ENCODE measurements around the gene PACS1.

DNA sequence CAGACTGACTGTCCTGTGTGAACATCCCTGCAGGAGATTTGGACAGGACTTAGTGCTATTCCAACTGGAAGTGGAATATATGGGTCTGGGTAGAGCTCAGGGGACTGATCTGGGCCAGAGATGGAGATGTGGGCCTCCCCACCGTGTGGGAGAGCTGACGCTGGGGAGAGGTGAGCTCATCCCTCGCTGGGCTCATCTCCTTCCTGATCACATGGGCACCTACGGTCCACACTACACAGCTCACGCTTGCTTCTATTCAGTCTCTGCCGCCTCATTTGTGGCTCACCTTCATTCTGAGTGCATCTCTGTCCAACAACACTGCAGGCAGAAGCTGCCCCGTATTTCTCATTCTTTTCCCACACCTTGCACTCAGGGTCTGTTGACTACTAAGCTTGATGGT lies 181.7 kb downstream of the PACS1 start:
- TF ChIP-seq, protein P1, sequence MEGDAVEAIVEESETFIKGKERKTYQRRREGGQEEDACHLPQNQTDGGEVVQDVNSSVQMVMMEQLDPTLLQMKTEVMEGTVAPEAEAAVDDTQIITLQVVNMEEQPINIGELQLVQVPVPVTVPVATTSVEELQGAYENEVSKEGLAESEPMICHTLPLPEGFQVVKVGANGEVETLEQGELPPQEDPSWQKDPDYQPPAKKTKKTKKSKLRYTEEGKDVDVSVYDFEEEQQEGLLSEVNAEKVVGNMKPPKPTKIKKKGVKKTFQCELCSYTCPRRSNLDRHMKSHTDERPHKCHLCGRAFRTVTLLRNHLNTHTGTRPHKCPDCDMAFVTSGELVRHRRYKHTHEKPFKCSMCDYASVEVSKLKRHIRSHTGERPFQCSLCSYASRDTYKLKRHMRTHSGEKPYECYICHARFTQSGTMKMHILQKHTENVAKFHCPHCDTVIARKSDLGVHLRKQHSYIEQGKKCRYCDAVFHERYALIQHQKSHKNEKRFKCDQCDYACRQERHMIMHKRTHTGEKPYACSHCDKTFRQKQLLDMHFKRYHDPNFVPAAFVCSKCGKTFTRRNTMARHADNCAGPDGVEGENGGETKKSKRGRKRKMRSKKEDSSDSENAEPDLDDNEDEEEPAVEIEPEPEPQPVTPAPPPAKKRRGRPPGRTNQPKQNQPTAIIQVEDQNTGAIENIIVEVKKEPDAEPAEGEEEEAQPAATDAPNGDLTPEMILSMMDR (IDR thresholded peaks at IDR 0.05; ENCODE audit: low read length), result no peak
- TF ChIP-seq EZH2 (IDR thresholded peaks at IDR 0.05; ENCODE audit: borderline replicate concordance, low read length), result no peak

All from OCI-LY1 (cell line).